Activated T-cell treated with anti-CD3 and anti-CD28 coated beads for 1 hour (primary cell): Measurements from ENCODE around the gene SLC18A2.
A peak's percentile ranks its signal among the peaks of the same experiment; 100 is the strongest.
"Not testable (repeated sequence)": the region's sequence is repeated elsewhere in the genome, so short reads cannot be mapped to it uniquely, and the experiment has no call there.

Experiments
- DNase-seq: peaks from one replicate; pipeline ENCODE4 v3.0.0-alpha.2; 2020; ENCODE audit warnings: low read depth

The SLC18A2 gene

GRCh38 chr10:117240621-117241529, at the start of gene SLC18A2:
SLC18A2 (plus strand) TSS chr10:117241114; CDS start chr10:117241694, 580 bp downstream.
- DNase-seq = no peak

- no peak for DNase-seq
Observed at GRCh38 chr10:117197189-117197588, 43.7 kb upstream of the SLC18A2 start, which contains the start of gene KCNK18. KCNK18 (plus strand) TSS chr10:117197489; CDS start chr10:117197489, 0 bp downstream.

DNA sequence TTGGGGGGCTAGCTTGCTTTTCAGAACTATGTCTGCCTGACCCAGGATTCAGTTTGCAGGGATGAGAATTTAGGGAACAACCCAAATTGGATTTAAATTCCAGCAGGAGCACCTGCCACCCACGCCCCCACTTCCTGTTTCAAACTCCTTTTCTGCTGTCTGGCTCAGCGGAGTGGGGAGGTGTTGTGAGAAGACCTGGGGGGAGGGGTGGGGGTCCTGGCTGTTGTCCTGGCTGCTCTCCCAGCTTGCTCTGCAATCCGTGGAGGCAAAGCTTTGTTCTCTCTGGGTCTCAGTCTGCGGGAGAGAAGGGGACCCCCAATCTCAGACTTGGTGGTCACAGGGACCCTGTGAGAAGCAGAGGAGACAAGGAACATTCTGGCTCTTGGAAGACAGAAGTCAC, 42.8 kb upstream of the SLC18A2 start:
- DNase-seq = no peak

DNA sequence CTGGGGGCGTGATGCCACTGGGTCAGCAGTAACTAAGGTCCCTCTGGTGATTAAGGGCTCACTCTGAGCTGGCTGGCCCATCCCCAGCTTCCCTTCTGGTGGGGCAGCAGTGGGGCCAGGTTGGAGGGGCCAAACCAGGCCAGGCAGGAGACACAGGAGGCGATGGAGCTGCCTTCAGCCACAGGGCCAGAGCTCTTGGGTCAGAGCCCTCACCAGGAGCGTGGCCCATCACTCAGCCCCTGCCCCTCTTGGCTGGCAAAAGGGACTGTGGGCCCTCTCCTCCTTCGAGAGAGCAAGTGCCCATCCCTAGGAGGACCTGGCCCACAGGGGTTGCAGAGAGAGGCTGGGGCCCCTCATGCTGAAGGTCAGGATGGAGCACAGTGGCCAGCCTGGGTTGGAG, 39.1 kb upstream of the SLC18A2 start:
- DNase-seq = no peak

DNA sequence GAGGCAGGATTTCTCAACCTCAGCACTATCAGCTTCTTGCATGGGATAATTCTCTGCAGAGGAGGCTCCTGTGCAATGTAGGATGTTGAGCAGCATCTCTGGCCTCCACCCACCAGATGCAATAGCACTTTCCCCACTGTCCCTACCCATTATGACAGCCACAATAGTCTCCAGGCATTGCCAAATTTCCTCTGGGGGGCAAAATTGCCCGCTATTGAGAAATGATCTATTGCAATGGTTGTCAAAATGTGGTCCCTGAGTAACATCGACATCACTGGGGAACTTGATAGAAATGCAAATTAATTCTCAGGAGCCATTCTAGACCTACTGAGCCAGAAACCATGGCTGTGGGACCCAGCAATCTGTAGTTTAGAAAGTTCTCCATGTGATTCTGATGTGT, 36.6 kb upstream of the SLC18A2 start:
- no peak for DNase-seq

- DNase-seq = no peak
Observed at GRCh38 chr10:117212176-117212575, 28.7 kb upstream of the SLC18A2 start.

DNA sequence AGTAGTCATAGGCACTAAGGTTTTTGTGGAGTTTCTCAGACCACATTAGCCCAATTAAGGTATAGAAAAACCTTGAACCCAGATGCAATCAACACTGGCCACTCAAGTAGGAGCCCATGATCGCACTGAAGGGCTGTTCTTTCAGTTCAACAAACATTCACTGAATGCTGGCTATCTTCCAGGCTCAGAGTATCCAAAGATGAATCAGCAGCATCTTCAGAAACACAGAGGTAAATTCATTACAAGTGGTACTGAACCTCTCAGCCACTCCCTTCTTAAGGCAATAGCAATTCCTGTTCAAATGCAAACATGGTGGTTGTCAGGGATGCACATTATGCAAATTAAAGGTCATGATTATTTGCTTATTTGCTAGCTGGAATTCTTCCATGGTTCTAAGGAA, 26.5 kb upstream of the SLC18A2 start:
- DNase-seq = no peak

- DNase-seq = no peak
Observed at GRCh38 chr10:117215079-117215478, 25.8 kb upstream of the SLC18A2 start.

GRCh38 chr10:117216028-117216427, 24.9 kb upstream of the SLC18A2 start:
- DNase-seq = no peak

DNA sequence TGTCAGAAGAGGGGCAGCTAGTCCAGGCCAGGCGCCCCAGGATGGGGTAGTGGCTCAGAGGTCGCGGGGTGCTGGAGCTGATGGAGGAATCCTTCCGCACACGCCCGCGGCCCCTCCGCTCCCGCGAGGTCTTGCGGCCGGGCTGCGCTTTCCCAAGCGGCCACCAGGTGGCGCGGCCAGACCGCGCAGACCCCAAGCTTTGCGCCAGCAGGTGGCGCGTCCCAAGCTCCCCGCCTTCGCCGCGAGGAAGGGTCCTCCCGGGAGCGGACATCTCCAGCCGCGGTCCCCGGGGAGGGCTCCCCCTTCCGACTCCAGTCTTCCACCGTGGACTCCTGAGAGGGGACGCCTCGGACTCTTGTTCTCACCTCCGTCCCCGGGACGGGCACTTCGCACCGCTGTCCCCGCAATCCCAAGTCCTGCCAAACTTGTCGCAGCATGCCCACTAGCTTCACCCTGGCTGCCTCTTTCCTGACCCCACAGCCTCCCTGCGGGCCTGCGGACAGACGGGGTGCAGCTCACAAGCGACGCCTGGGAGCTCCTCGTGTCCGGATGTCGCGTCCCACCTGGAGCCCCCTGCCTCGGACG, 24.2 kb upstream of the SLC18A2 start:
- DNase-seq = peak; percentile 58

DNA sequence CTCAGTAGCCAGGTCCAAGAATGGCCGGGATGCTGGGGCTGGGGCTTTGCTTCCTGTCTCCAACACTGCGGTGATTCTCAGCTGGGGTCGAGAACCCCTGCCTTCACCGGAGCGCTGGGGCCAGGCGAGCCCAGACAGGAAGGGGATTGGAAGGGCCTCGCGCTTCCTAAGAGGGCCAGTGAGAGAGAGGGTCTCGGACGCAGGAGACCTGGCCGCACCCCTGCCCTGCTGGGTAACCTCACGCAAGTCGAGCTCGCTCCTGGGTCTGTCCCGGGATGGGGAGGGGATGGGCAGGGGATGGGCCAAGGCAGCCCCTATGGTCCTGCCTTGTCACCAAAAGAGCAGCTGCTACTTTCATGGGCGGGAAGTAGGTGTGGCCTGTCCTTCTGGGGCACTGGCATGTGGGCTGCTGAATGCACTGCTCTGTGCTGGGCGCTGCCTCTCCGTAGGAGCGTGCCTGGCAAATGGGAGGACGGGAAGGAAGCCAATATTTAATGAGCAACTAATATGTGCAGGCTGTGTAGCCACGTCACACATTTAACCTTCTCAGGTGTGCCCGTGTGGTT, 23.6 kb upstream of the SLC18A2 start:
- no peak for DNase-seq

GRCh38 chr10:117218654-117219053, 22.3 kb upstream of the SLC18A2 start:
- DNase-seq = no peak

DNA sequence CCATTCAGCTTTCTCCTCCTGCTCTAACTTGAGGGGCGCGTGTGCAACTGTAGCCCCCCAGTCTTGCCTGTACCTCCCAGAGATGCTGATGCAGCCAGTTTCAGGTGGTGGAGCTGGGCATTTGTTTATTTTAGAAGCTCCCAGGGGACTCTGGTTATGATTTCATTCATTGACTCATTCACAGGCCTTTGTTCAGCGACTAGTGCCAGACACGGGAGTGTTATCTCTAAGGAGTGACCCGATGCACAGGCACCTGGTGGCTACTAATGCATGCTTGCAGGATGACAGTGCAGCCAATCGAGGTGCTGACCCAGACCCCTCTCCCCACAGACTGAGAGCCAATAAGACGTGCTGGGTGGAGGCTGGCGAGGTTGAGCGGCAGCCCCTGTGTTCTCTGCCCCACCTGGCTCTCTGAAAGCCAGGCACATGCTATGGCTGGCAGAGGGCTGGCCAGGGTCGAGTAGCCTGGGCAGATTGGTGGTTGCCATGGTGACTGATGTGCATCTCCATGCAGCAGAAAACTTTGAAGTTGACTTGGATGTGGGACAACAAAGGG, 19.7 kb upstream of the SLC18A2 start:
- no peak for DNase-seq

DNA sequence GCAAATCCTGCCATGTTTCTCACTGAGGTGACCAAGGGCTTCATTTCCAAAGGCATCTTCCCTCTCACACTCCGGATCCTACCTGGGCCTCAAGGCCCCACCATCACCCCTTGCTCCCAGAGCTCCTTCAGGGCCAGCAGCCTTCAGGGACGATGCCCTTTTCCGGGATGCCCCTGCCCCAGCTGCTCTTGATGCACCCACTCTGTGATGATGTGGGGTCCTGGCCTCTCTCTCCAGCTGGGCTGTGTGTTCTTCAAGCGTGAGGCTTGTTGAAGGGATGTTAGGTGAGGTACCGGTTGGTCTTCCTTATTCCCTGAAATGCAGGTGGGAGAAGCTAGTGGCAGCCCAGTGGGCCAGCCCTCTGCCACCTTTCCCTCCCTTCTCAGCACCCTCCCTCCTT, 18.4 kb upstream of the SLC18A2 start:
- no peak for DNase-seq

- no peak for DNase-seq
Observed at GRCh38 chr10:117222976-117223692, 17.8 kb upstream of the SLC18A2 start.

GRCh38 chr10:117223693-117224430, 17.1 kb upstream of the SLC18A2 start:
- no peak for DNase-seq

GRCh38 chr10:117224881-117225280, 16.0 kb upstream of the SLC18A2 start:
- DNase-seq = no peak

GRCh38 chr10:117226813-117227451, 14.0 kb upstream of the SLC18A2 start:
- no peak for DNase-seq

- DNase-seq = no peak
Observed at GRCh38 chr10:117228210-117228609, 12.7 kb upstream of the SLC18A2 start.

DNA sequence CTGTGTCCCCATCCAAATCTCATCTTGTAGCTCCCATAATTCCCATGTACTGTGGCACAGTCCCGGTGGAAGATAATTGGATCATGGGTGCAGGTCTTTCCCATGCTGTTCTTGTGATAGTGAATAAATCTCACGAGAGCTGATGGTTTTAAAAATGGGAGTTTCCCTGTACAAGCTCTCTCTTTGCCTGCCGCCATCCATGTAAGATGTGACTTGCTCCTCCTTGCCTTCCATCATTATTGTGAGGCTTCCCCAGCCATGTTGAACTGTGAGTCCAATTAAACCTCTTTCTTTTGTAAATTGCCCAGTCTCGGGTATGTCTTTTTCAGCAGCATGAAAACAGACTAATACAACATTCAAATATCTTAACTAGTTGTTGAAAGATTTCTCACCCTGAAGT, 10.8 kb upstream of the SLC18A2 start:
- DNase-seq = not testable (repeated sequence)
